ENCODE measurements around the gene SC5D.

SC5D gene

DNA sequence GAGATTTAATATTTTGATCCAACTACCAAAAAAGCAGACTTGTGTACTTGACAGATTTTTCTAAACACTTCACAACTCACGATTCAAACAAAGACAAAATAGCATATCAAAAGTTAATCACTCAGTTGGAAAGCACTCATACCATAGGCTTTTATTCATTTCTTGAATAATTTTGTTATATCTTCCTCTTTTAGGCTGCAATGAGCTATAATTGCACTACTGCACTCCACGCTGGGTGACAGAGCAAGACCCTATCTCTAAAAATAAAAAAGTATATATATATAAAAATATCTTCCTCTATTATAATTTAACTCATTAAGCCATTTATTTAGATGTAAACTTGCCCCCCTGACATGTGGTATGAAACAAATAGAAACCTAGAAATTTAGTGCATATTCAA is 19.9 kb downstream of the SC5D start:
- TF ChIP-seq TAF1 (IDR thresholded peaks at IDR 0.05; ENCODE audit: borderline replicate concordance, low read depth, low read length) (no peak), POLR2A (IDR thresholded peaks at IDR 0.05; ENCODE audit: low read depth, low read length) (no peak), POLR2AphosphoS5 (IDR thresholded peaks at IDR 0.05; ENCODE audit: low read depth, low read length) (no peak)
- DNase-seq (ENCODE audit: insufficient read length), result no peak
- FAIRE-seq, result no peak

DNA sequence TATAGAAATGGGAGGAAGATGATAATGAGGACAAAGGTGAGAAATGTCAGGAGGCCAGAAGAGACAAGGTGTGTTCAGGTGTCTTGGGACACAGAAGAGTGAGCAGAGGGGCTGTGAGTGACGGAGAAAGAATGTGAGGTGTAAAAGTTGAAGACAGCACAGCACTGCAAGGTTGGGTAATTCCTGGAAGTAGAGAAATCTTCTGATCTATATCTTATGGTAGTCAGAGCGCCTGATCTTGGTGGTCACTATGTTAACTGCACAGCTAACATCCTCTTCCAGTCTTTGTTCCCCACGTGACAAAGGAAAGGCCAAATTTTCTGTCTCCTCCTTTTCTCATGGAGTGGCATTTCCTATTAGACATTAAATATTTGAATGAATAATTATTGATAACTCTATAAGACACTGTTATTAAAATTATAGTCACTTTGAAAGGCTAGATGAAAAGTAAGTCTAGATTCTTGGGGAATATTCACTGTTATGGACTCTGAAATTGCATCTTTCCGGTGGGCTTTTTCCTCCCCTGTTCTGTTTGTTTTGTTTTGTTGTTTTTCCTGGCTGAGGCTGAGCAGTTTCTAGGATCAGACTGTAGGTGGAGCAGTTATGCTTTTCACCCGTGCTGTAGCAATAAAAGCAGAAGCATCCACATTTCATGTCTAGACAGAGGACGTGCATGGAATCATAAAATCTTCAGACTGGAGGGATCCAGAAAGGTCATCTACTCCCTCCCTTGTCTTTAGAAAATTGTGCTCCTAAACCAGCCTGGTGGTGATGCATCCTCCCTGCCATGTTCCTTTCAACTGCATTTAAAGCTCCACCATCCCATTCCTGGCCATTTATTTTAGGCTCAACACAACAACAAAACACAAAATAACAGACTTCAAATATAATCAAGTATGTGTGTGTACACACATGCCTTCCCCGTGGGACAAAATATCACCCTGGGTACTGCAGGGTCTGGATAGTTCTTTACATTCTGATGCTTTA is 26.6 kb downstream of the SC5D start:
- no peak for TF ChIP-seq POLR2A (IDR thresholded peaks at IDR 0.05; ENCODE audit: low read depth, low read length)
- no peak for TF ChIP-seq POLR2AphosphoS5 (IDR thresholded peaks at IDR 0.05; ENCODE audit: low read depth, low read length)
- no peak for TF ChIP-seq TAF1 (IDR thresholded peaks at IDR 0.05; ENCODE audit: borderline replicate concordance, low read depth, low read length)
- FAIRE-seq, result peak; percentile 98
- no peak for DNase-seq (ENCODE audit: insufficient read length)

DNA sequence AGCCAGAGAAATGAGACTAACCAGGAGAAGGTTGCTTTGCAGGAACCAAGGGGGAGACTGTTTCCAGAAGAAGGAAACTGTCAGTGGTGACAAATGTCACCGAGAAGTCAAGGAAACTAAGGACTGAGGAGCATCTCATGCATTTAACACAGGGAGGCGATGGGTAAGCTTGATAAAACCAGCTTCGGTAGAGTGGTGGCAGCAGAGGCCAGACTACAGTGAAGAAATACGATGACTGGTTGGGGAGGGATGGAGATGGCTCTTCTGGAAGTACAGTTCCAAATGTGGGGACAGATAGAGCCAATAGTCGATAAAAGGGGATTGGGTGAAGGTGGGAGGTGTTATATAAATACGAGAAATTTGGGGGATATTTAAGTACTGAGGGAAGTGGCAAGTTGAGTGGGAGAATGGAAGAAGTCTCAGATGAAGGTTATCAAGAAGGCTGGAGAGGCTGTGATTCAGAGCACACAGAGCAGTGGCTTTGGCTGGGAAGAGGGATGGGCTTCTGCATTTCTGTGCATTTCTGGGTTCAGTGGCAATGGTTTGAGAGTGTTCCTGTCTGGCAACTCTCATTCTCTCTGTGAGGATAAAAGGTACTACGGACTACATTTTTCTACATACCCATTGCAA is 29.2 kb downstream of the SC5D start:
- DNase-seq (ENCODE audit: insufficient read length) (no peak), FAIRE-seq (peak; percentile 98)
- TF ChIP-seq POLR2A (IDR thresholded peaks at IDR 0.05; ENCODE audit: low read depth, low read length) (no peak), POLR2AphosphoS5 (IDR thresholded peaks at IDR 0.05; ENCODE audit: low read depth, low read length) (no peak), TAF1 (IDR thresholded peaks at IDR 0.05; ENCODE audit: borderline replicate concordance, low read depth, low read length) (no peak)

DNA sequence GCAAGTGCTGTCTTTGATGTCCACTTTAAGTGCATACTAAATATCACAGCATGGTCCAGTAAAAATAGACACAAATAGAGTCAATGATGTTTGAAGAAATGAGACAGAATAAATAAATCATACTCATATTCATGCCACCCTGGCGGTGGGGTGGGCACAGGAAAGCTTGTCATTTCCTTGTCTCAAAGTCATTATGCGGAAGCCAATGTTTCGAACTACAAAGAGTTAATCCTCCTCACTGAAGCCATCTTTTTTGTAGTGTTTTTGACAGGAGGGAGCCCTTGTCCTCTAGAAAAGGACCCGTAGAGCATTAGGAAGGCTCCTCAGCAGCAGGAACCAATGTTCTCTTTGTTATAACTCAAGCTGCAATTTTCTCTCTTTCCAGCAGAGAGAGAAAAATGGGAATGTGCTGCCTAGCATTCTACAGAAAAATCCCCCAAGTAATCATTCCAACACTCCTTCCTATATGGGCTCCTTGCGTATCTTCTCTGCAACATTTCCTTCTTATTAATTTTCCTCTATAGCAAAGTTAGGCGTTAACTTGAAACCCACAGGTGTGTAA is 30.6 kb downstream of the SC5D start:
- FAIRE-seq (peak; percentile 76), DNase-seq (ENCODE audit: insufficient read length) (no peak)
- TF ChIP-seq TAF1 (IDR thresholded peaks at IDR 0.05; ENCODE audit: borderline replicate concordance, low read depth, low read length) (no peak), POLR2A (IDR thresholded peaks at IDR 0.05; ENCODE audit: low read depth, low read length) (no peak), POLR2AphosphoS5 (IDR thresholded peaks at IDR 0.05; ENCODE audit: low read depth, low read length) (no peak)

DNA sequence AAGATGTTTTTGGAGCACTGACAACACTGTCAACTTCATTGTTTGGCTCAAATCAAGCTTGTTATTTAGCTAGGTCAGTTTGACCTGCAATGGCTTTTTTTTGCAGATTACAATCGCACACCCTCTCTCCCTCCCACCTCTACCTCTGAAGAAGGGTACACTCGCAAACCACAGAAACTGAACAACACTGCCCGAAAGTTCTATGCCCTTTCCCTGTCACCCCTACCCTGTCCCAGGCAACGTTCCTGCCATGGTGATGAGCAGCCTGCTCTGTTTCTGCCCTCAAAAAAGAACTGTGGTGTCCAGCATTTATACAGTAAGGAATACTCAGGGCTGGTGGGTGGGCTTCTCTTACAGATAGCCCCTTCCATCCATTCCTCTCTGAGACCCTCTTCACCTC is 33.7 kb downstream of the SC5D start:
- no peak for FAIRE-seq
- no peak for TF ChIP-seq POLR2AphosphoS5 (IDR thresholded peaks at IDR 0.05; ENCODE audit: low read depth, low read length)
- no peak for TF ChIP-seq TAF1 (IDR thresholded peaks at IDR 0.05; ENCODE audit: borderline replicate concordance, low read depth, low read length)
- no peak for TF ChIP-seq POLR2A (IDR thresholded peaks at IDR 0.05; ENCODE audit: low read depth, low read length)
- DNase-seq (ENCODE audit: insufficient read length), result no peak

DNA sequence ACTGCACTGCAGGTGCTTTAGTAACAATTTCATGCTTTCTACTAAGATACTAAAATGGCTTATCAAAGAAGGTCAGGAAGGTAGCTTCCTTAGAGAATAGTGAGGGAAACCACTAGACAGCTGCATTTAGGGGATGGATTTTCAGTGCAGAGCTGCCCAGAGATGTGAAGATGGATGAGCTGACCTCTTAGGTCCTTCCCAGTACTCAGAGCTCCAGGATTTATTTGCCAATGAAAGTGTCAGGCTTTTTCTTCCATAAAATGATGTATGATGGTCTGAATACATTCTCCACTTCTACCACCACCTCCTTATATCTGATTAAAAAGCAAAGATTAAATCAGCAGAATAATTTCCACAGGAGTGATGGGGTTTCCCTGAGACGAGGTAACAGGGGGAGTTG is 35.0 kb downstream of the SC5D start:
- TF ChIP-seq POLR2AphosphoS5 (IDR thresholded peaks at IDR 0.05; ENCODE audit: low read depth, low read length) (no peak), POLR2A (IDR thresholded peaks at IDR 0.05; ENCODE audit: low read depth, low read length) (no peak), TAF1 (IDR thresholded peaks at IDR 0.05; ENCODE audit: borderline replicate concordance, low read depth, low read length) (no peak)
- no peak for FAIRE-seq

DNA sequence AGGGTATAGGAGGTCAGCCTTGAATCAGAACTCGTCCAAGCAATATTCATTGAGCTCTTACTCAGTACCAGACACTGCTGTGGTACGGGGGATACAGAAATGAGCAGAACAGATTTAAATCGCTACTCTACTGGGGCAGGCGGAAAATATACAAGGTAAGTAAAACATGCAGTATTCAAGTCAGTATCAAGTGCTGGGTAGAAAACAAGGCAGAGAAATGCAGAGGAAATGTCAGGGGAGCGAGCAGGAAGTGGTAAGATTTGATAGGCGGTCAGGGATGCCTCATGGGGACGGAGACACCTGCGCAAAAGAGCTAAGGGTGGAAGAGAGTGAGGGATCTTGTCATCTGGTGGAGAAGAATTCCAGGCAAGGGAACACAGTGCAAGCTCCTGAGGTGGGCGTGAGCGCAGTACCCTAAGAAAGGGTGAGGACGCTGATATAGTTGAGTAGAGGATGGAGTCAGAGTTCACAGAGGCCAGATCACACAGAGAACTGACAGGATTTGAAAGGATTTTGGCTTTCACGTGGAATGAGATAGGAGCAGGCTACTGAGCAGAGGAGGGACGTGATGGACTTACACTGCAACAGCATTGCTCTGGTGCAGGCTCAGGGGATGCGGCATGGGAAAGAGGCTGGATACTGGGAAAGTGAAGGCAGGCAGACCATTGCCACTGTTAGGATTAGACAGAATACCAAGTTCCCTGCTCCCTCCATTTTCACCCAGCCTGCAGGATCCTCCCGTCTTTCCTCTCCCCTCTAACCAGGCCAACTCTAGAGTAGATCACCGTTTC is 35.8 kb downstream of the SC5D start:
- DNase-seq (ENCODE audit: insufficient read length), result no peak
- no peak for FAIRE-seq
- TF ChIP-seq POLR2A (IDR thresholded peaks at IDR 0.05; ENCODE audit: low read depth, low read length) (no peak), TAF1 (IDR thresholded peaks at IDR 0.05; ENCODE audit: borderline replicate concordance, low read depth, low read length) (no peak), POLR2AphosphoS5 (IDR thresholded peaks at IDR 0.05; ENCODE audit: low read depth, low read length) (no peak)

More for the DNA sequence above, 35.0 kb downstream of the SC5D start:
- DNase-seq (ENCODE audit: insufficient read length), result no peak

DNA sequence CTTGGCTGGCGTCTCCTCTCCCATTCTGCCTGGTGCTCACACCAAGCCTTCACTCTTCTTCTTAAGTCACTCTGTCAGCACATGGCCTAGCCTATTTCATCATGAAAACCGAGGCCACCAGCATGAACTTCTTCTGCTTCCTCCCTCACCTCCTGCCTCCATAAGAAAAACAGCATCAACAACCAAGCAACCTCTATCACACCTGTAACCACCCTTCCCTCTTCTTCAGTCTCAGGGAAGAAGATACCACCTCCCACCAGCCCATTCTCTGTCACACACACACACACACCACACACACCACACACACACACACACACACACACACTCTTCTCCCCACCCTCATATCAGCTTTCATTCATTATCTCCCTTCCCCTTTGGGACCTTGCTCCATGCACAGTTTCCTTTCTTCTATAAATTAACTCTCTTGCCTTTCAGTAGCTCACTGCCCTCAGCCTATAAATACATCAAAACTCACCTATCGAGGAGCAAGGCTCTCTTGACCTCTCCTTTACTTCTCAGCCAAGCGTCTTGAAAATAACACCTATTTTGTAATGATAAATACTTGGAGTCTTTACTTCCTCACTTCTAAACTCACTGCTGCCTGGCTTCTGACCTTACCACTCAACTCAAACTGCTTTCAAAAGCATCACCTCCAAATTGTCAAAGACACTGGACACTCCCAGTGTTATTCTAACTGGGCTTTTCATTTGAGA is 36.6 kb downstream of the SC5D start:
- TF ChIP-seq POLR2A (IDR thresholded peaks at IDR 0.05; ENCODE audit: low read depth, low read length) (no peak), POLR2AphosphoS5 (IDR thresholded peaks at IDR 0.05; ENCODE audit: low read depth, low read length) (no peak), TAF1 (IDR thresholded peaks at IDR 0.05; ENCODE audit: borderline replicate concordance, low read depth, low read length) (no peak)
- DNase-seq (ENCODE audit: insufficient read length) (no peak), FAIRE-seq (peak; percentile 95)

DNA sequence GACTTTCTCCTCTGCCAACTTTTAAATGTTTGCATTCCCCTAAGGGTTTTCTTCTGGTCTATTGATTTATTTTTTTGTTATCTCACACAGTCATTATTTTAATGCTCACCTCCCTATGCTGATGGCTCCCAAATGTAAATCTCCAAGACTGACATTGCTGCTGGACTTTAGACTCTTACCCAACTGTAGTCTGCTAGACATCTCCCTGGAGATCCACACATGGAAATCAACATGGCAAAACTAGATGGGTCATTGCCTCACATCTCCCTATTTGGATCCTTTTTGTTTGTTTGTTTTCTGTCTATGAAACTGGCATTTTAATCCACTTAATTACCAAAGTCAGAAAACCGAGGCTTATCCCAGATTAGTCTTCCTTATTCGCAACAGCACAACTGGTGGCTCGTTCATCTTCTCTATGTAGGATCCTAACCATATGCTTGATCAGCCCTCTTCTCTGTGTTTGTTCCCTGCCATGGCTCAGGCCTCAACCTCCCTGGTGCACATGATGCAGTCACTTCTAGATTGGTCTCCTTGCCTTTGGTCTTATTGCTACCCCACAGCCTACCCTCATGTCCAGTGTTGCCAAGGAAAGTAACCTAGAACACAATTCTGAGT is 37.3 kb downstream of the SC5D start:
- DNase-seq (ENCODE audit: insufficient read length), result no peak
- no peak for TF ChIP-seq POLR2AphosphoS5 (IDR thresholded peaks at IDR 0.05; ENCODE audit: low read depth, low read length)
- no peak for TF ChIP-seq TAF1 (IDR thresholded peaks at IDR 0.05; ENCODE audit: borderline replicate concordance, low read depth, low read length)
- no peak for TF ChIP-seq POLR2A (IDR thresholded peaks at IDR 0.05; ENCODE audit: low read depth, low read length)
- no peak for FAIRE-seq
